HG03103 (cell line): ENCODE data around the gene GABRR2.

ENCODE experiments used
- ATAC-seq: cut with Tn5 transposase; IDR thresholded peaks from one replicate; pipeline ENCODE4 v1.9.1; 2021; ENCODE audit warnings: low read depth; ENCODE audit not compliant: unreplicated experiment

Gene GABRR2

GRCh38 chr6:89315249-89315885 lies at the start of gene GABRR2:
TSS of gene GABRR2 (minus strand) at chr6:89315299. CDS start at chr6:89315165, 134 bp downstream.
- no peak for ATAC-seq

GRCh38 chr6:89364586-89364985 lies 49.5 kb upstream of the GABRR2 start:
- no peak for ATAC-seq

- ATAC-seq = no peak
Measured at GRCh38 chr6:89361171-89361570, 46.1 kb upstream of the GABRR2 start.

- ATAC-seq = peak; percentile 45
Measured at GRCh38 chr6:89360415-89360999, 45.4 kb upstream of the GABRR2 start.

- no peak for ATAC-seq
Measured at GRCh38 chr6:89359561-89359960, 44.5 kb upstream of the GABRR2 start.

- ATAC-seq = peak; percentile 40
Measured at GRCh38 chr6:89357390-89357789, 42.3 kb upstream of the GABRR2 start.

GRCh38 chr6:89356642-89357170 lies 41.6 kb upstream of the GABRR2 start:
- ATAC-seq = no peak

GRCh38 chr6:89355511-89356194 lies 40.6 kb upstream of the GABRR2 start:
- no peak for ATAC-seq

- no peak for ATAC-seq
Measured at GRCh38 chr6:89353702-89354392, 38.7 kb upstream of the GABRR2 start.

GRCh38 chr6:89353118-89353556 lies 38.0 kb upstream of the GABRR2 start:
- no peak for ATAC-seq

- ATAC-seq = peak; percentile 25
Measured at GRCh38 chr6:89352278-89353117, 37.4 kb upstream of the GABRR2 start, which contains the start of gene UBE2J1. TSS of gene UBE2J1 (minus strand) at chr6:89352722. CDS start at chr6:89352569, 153 bp downstream.

GRCh38 chr6:89351671-89352277 lies 36.7 kb upstream of the GABRR2 start:
- ATAC-seq = no peak

- peak; percentile 40 for ATAC-seq
Measured at GRCh38 chr6:89350281-89350966, 35.3 kb upstream of the GABRR2 start.

GRCh38 chr6:89348372-89348771 lies 33.3 kb upstream of the GABRR2 start:
- ATAC-seq = no peak

GRCh38 chr6:89347825-89348224 lies 32.7 kb upstream of the GABRR2 start:
- ATAC-seq = no peak

GRCh38 chr6:89346433-89346832 lies 31.3 kb upstream of the GABRR2 start:
- no peak for ATAC-seq

- no peak for ATAC-seq
Measured at GRCh38 chr6:89339565-89339964, 24.5 kb upstream of the GABRR2 start.

GRCh38 chr6:89335164-89335563 lies 20.1 kb upstream of the GABRR2 start:
- ATAC-seq = no peak

GRCh38 chr6:89330910-89331309 lies 15.8 kb upstream of the GABRR2 start:
- no peak for ATAC-seq
